ENCODE measurements around the gene OR6F1.
A peak's percentile ranks its signal among the peaks of the same experiment; 100 is the strongest.
"Not testable (repeated sequence)": the region's sequence is repeated elsewhere in the genome, so short reads cannot be mapped to it uniquely, and the experiment has no call there.

The OR6F1 gene

GRCh38 chr1:247716546-247716945 lies at the start of gene OR6F1:
Gene OR6F1 (minus strand): TSS chr1:247716646. CDS start chr1:247712755, 3,891 bp downstream.
- DNase-seq (no peak), ATAC-seq (no peak)

DNA sequence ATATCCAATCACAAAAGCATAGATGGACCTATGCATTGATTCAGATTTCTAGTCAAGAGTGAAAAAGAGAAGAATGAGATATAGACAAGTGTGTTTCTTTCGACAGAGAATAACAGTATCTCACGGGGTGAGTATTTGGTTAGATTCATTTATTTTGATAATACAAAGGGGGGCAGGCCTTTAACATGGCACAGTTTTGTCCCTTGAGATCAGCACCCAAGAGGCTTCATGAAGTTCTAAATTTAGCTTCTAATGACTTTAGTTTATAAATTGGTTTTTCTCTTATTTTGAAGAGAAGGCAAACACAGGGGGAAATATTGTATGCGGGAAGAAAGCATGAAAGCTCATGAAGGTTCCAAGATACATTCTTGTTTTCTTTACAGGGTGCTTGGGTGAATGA lies 44.0 kb upstream of the OR6F1 start, which contains the start of gene OR1C1:
Gene OR1C1, minus strand, starts transcription at position 101 of the 400 bp plus-strand sequence. CDS start 2,150 bp downstream, outside the sequence.
- DNase-seq: no peak
- ATAC-seq: no peak

- ATAC-seq, DNase-seq: not testable (repeated sequence)
These were observed 37.9 kb upstream of the OR6F1 start for GRCh38 chr1:247754311-247754710.

DNA sequence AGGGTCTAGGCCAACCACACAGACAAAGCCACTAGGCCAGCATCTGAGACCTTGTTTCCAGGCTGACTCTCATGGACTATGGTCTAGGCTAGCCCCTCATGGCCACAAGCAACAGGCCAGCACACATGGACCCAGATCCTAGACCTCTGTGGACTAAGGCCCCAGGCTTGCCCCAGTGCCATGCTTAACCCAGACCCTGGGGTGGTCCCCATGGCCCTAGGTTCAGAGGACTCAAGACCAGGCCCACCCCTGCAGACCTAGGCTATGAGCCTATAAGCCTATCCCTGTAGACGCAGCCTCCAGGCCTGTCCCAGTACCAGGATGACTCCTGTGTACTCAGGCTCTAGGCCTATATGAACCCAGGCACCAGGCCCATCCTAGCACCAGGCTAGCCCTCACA lies 33.4 kb upstream of the OR6F1 start:
- no peak for DNase-seq
- ATAC-seq: no peak

- no peak for ATAC-seq
- DNase-seq: no peak
These were observed 31.6 kb upstream of the OR6F1 start, which contains the start of gene OR14A2 for GRCh38 chr1:247748041-247748440. Gene OR14A2 (minus strand): TSS chr1:247748141.

- ATAC-seq (no peak), DNase-seq (no peak)
These were observed 31.2 kb upstream of the OR6F1 start for GRCh38 chr1:247747616-247748015.

DNA sequence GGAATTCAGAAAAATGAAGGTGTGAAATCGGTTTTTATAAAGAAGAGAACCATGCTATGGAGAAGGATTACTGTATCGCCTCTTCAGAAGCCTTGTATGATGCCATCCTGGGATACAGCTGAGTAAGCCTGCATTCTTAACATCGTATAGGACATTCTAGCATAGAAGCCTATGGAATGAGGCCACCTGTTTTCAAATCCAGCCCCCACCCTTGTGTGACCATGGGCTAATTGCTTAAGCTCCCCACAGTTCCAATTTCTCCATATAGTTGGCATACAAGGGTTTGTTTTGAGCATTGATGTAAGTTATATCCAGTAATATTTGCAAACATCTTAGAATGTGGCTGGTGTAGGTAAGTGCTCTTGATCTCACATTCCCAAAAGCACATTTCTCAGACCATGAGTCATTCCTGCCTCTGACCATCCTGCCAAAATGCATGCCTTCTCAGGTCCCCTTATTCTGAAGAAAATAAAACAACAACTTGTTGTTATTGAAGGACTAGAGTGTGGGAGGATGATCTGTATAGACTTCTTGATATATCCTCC lies 30.0 kb upstream of the OR6F1 start:
- DNase-seq: no peak
- no peak for ATAC-seq

DNA sequence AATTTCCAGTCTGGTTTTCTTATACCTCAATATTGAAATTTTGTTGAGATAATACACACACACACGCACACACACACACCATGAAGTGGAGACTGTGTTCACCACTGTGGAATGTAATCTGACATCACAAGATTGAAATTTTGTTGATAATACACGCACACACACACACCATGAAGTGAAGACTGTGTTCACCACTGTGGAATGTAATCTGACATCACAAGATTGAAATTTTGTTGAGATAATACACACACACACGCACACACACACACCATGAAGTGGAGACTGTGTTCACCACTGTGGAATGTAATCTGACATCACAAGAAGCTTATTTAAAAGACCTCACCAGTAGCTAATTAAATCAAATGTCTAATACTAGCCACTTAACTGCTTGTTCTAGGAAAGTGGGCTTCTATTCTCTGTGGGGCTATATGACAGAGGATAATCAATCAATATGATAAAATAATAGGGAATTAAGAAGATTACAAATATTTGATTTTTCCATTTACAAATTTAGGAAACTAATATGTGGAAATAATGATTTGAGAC lies 25.8 kb upstream of the OR6F1 start:
- DNase-seq, ATAC-seq: not testable (repeated sequence)

GRCh38 chr1:247741756-247742155 lies 25.3 kb upstream of the OR6F1 start:
- ATAC-seq (no peak), DNase-seq (no peak)

DNA sequence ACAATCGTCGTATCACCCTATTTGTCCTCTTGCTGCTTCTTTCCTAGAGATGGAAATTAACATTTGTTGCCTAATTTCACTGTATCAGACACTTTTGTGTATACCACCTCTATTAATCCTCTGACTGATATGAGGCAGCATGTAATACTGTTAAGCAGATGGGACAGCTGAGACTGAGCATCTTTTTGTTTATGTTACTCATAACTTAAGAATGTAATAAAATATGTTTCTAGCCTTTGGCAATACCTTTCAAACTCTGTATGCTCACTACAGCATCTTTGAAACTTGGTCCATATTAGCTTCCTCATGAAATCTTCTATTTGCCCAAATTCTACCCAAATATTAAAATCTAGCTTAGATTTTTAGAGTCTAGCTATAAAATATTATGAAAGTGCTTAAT lies 24.3 kb upstream of the OR6F1 start:
- DNase-seq: no peak
- no peak for ATAC-seq

GRCh38 chr1:247738315-247738714 lies 21.9 kb upstream of the OR6F1 start, which contains the start of gene OR14K1:
Gene OR14K1 (plus strand): TSS chr1:247738615. CDS start chr1:247738615, 0 bp downstream.
- ATAC-seq (no peak), DNase-seq (no peak)

GRCh38 chr1:247721222-247721621 lies 4.8 kb upstream of the OR6F1 start:
- DNase-seq (no peak), ATAC-seq (no peak)

- no peak for ATAC-seq
These were observed 2.7 kb downstream of the OR6F1 start for GRCh38 chr1:247713753-247714152.

DNA sequence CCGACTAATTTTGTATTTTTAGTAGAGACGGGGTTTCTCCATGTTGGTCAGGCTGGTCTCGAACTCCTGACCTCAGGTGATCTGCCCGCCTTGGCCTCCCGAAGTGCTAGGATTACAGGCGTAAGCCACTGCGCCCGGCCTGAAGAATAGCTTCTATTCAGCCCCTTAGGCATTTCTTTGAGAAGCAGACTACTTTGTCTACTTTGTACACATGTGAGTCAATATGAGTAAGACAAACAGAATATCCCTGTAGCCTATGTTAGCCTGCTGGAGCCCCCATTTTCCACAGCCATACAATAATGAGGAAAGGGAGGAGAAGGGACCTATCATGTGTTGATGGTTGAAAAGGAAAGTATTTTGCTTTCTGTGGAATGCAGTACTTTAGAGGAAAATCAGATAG lies 5.8 kb downstream of the OR6F1 start:
- not testable (repeated sequence) for ATAC-seq, DNase-seq

More at GRCh38 chr1:247713753-247714152, 2.7 kb downstream of the OR6F1 start:
- DNase-seq: no peak

- DNase-seq: no peak
- ATAC-seq: no peak
These were observed 15.1 kb downstream of the OR6F1 start for GRCh38 chr1:247701338-247701737.

GRCh38 chr1:247681288-247681897 lies 35.1 kb downstream of the OR6F1 start:
- no peak for ATAC-seq

GRCh38 chr1:247680171-247680570 lies 36.3 kb downstream of the OR6F1 start:
- ATAC-seq (no peak), DNase-seq (no peak)

More at GRCh38 chr1:247681288-247681897, 35.1 kb downstream of the OR6F1 start:
- DNase-seq: peak; percentile 37

GRCh38 chr1:247679639-247680038 lies 36.8 kb downstream of the OR6F1 start, which contains the start of gene OR13G1:
Gene OR13G1 (minus strand): TSS chr1:247679739. CDS start chr1:247673041, 6,698 bp downstream.
- ATAC-seq: no peak
- no peak for DNase-seq

GRCh38 chr1:247669225-247669624 lies 47.2 kb downstream of the OR6F1 start:
- no peak for DNase-seq
- ATAC-seq: no peak
